ENCODE data around the gene FBXL14. TPM values are rescaled to one million over a fixed set of nuclear protein-coding genes. Genes with fewer than 3 reads are reported as not detected.

FBXL14 gene
- total RNA-seq, 1 experiment from 2014 or later = 19.3 TPM

GRCh38 chr12:1616233-1617066 is 22.1 kb upstream of the FBXL14 start:
- BruUV-seq (replicated peaks) = no TSS peak
- ChIA-PET CTCF (no interaction called here), POLR2A (ENCODE audit: low non-redundant PET) (no interaction called here)
- Histone ChIP-seq H3K27me3 (replicated peaks; ENCODE audit: insufficient read depth, low read depth, low read length, poor library complexity) (no peaks in the 10 kb centered on the region), H3K27ac (ENCODE audit: low read depth, low read length, poor library complexity, severe bottlenecking) (no peak overlapping the region), H3K4me3 (ENCODE audit: low read depth, low read length, poor library complexity, severe bottlenecking) (no peak overlapping the region), H3K4me1 (ENCODE audit: insufficient read depth, low read length, poor library complexity, severe bottlenecking) (peaks cover 12% of the 10 kb centered on the region), H3K9me3 (ENCODE audit: low read depth, low read length, poor library complexity, severe bottlenecking) (no peaks in the 10 kb centered on the region), H3K36me3 (ENCODE audit: insufficient read depth, low read length, poor library complexity, severe bottlenecking) (no peaks in the 10 kb centered on the region)
- no peak for DNase-seq (ENCODE audit: low spot score)
- intact Hi-C loops (cut with micrococcal nuclease; ENCODE audit: unreplicated experiment) = no loop called here
- TF ChIP-seq, protein P1, sequence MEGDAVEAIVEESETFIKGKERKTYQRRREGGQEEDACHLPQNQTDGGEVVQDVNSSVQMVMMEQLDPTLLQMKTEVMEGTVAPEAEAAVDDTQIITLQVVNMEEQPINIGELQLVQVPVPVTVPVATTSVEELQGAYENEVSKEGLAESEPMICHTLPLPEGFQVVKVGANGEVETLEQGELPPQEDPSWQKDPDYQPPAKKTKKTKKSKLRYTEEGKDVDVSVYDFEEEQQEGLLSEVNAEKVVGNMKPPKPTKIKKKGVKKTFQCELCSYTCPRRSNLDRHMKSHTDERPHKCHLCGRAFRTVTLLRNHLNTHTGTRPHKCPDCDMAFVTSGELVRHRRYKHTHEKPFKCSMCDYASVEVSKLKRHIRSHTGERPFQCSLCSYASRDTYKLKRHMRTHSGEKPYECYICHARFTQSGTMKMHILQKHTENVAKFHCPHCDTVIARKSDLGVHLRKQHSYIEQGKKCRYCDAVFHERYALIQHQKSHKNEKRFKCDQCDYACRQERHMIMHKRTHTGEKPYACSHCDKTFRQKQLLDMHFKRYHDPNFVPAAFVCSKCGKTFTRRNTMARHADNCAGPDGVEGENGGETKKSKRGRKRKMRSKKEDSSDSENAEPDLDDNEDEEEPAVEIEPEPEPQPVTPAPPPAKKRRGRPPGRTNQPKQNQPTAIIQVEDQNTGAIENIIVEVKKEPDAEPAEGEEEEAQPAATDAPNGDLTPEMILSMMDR (conservative IDR thresholded peaks at IDR 0.05; ENCODE audit: low read depth, low read length) = no peak
- no peak for TF ChIP-seq EZH2 (IDR thresholded peaks at IDR 0.05; ENCODE audit: borderline replicate concordance, low read depth, low read length, poor library complexity, severe bottlenecking)

- CTCF ChIA-PET = no interaction called here
- no peak overlapping the region for H3K4me3 ChIP-seq (ENCODE audit: low read depth, low read length, poor library complexity, severe bottlenecking)
- TF ChIP-seq, protein P1 (conservative IDR thresholded peaks at IDR 0.05; ENCODE audit: low read depth, low read length) = no peak
- no peak for TF ChIP-seq EZH2 (IDR thresholded peaks at IDR 0.05; ENCODE audit: borderline replicate concordance, low read depth, low read length, poor library complexity, severe bottlenecking)
Measured at GRCh38 chr12:1614360-1614759, 20.0 kb upstream of the FBXL14 start.

DNA sequence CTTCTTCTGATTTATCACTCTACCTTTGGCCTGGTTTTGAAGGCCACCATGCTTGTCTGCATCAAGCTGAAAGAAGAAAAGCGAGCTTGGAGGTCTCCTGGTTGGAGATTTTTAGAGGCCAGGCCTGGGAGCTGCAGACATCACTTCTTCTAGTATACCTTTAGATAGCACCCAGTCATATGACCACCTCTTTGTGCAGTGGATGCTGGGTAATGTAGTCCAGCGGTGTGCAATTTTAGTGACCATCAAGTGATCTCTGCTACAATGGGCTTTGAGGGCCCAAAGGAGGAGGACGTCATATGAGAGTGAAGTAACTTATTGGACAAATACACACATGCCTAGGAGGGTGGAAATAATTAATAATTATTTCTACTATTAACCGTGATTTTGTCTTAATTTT is 19.5 kb upstream of the FBXL14 start:
- intact Hi-C loops (cut with micrococcal nuclease; ENCODE audit: unreplicated experiment) = no loop called here
- BruUV-seq (replicated peaks) = no TSS peak
- TF ChIP-seq, protein P1 (conservative IDR thresholded peaks at IDR 0.05; ENCODE audit: low read depth, low read length) = no peak
- TF ChIP-seq EZH2 (IDR thresholded peaks at IDR 0.05; ENCODE audit: borderline replicate concordance, low read depth, low read length, poor library complexity, severe bottlenecking) = no peak
- no peaks in the 10 kb centered on the region for H3K9me3 ChIP-seq (ENCODE audit: low read depth, low read length, poor library complexity, severe bottlenecking)
- ChIA-PET CTCF (no interaction called here), POLR2A (ENCODE audit: low non-redundant PET) (interaction anchor here (0.6 kb wide), 1 partner anchor 219 kb away, joined by 3 read pairs; no protein-coding TSS in a partner anchor)
- no peak overlapping the region for H3K4me3 ChIP-seq (ENCODE audit: low read depth, low read length, poor library complexity, severe bottlenecking)
- no peaks in the 10 kb centered on the region for H3K36me3 ChIP-seq (ENCODE audit: insufficient read depth, low read length, poor library complexity, severe bottlenecking)
- H3K27ac ChIP-seq (ENCODE audit: low read depth, low read length, poor library complexity, severe bottlenecking) = no peak overlapping the region
- no peak for DNase-seq (ENCODE audit: low spot score)
- H3K27me3 ChIP-seq (replicated peaks; ENCODE audit: insufficient read depth, low read depth, low read length, poor library complexity) = no peaks in the 10 kb centered on the region
- H3K4me1 ChIP-seq (ENCODE audit: insufficient read depth, low read length, poor library complexity, severe bottlenecking) = peaks cover 5% of the 10 kb centered on the region

More at GRCh38 chr12:1614360-1614759, 20.0 kb upstream of the FBXL14 start:
- POLR2A ChIA-PET (ENCODE audit: low non-redundant PET) = no interaction called here
- Histone ChIP-seq H3K9me3 (ENCODE audit: low read depth, low read length, poor library complexity, severe bottlenecking) (no peaks in the 10 kb centered on the region), H3K4me1 (ENCODE audit: insufficient read depth, low read length, poor library complexity, severe bottlenecking) (peaks cover 3% of the 10 kb centered on the region), H3K27ac (ENCODE audit: low read depth, low read length, poor library complexity, severe bottlenecking) (no peak overlapping the region), H3K36me3 (ENCODE audit: insufficient read depth, low read length, poor library complexity, severe bottlenecking) (no peaks in the 10 kb centered on the region), H3K27me3 (replicated peaks; ENCODE audit: insufficient read depth, low read depth, low read length, poor library complexity) (no peaks in the 10 kb centered on the region)
- intact Hi-C loops (cut with micrococcal nuclease; ENCODE audit: unreplicated experiment) = no loop called here
- no TSS peak for BruUV-seq (replicated peaks)
- no peak for DNase-seq (ENCODE audit: low spot score)
